Embryonic facial prominence (tissue), 1 donor: Measurements from ENCODE around the gene SLC6A4.

Experiments used
- DNase-seq: peaks from one replicate; pipeline ENCODE4 v3.0.0-alpha.2; 2016; ENCODE audit errors: extremely low spot score

Gene SLC6A4

DNA sequence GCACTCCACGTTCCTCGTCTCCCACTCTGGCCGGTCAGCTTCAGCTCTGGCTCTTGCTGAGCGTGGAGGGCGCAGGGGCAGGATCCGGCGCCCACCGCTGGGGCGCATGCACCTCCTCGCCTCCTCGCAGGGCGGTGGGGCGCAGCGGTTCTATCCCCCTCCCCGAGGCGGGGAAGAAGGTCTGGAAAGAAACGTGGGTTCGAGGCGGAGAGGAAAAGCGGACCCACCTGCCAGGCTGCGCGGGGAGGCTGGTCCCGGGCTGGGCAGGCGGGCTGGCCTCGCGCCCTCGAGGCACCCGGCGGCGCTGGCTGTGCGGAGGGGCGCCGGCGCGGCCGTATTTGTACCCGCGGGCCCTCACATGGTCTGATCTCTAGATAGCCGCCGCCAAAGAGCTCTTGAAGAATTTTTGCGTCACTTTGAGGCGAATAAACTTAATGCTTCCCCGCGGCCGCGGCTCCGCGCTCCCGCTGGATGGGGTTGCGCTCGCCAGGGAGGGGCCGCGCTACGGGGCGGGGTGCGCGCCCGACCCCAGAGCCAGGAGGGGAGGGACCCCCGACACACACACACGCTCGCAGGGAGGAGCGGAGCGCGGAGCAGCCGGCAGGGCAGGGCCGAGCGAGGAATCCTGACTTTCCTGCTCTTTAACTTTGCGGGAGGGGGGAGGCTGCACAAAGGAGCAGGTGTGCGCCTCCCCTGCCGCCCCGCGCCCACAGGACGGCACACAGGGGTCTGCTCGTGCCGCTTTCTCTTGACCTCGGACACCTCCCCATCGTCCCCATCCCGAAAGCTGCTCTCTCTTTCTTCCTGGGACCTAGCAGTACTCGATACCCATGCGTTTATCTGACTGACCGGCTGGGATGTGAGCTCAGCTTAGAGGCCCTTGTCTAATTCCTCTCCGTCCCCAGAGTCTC lies at the start of gene SLC6A4:
TSS of gene SLC6A4 (minus strand) at position 312 of the 911 bp plus-strand sequence. CDS start 13,739 bp downstream, outside the sequence.
- no peak for DNase-seq

DNA sequence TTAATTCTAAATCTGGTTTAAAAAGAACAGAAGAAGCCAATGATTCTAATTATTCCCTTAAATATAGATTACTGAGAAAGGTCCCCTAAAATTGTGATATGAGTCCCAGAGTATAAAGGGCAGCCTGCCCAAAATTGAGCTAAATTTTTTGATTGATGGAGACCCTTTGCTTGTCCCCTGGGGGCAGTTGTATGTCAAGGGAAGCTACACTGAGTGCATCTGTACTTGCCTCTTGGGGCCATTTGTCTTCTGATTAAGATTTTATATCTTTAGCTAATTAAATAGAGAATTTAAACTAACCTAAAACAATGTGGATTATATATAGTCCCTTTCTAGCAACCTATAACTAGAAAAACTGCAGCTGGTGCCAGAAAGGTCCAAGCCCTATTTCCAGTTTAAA lies 43.7 kb upstream of the SLC6A4 start:
- DNase-seq = no peak

DNA sequence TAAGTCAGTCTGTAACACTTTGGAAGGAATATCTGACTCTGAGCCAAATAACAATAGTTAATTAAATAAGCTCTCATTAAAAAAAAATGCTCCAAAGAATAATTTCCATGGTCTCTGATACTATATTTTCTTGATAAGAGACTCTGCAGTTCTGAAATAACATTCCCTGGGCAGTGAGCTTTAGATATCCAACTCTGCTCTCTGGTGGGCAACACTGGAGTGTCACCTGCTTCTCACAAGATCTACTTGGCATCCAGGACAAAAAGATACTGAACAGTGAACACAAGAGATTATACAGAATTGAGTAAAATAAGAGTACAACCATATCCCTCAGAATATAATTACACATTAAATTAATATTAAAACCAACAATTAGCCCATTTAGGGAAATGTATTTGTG lies 42.5 kb upstream of the SLC6A4 start:
- DNase-seq = no peak

DNA sequence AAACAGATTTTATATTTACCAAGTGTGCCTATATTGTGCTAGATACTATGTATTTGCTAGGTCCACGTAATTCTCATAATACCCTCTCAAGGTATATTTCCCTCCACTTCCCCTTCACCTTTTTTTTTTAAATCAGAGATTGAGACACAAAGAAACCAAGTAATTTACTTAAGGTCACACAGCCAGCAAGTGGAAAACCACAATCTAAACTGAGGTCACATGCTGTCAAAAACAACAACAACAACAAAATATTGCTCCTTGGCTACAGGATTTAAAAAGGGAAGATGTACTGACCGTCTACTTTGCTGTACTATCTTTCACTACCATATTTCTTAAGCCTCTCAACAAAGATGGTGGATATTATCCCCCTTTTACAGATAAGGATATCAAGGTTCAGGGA lies 40.4 kb upstream of the SLC6A4 start:
- DNase-seq = no peak

DNA sequence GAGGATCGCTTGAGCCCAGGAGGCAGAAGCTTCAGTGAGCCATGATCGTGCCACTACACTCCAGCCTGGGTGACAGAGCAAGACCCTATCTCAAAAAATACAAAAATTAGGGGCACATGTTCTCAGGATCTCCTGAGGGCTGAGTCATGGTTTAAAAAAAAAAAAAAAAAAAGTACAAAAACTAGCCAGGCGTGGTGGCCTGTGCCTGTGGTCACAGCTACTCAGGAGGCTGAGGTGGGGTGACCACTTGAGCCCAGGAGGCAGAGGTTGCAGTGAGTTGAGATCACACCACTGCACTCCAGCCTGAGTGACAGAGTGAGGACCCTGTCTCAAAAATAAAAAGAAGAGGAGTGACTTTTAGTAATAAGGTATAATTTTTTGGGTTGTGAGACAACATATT lies 39.4 kb upstream of the SLC6A4 start:
- no peak for DNase-seq

DNA sequence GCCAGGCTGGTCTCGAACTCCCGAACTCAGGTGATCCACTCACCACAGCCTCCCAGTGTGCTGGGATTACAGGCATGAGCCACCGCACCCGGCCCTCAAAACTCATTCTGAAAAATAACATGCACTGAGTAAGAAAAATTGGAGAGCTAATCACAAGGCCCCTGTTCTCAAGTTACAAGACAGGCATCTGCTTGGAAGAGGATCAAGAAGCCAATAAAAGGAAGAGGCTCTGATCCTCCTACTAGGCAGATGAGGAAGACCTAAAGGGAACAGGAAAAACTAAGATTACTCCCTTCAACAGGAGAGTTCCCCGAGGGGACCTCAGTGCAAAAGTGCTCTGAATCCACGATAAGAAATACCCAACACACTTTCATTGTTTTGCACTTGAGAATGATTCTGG lies 37.9 kb upstream of the SLC6A4 start:
- no peak for DNase-seq

DNA sequence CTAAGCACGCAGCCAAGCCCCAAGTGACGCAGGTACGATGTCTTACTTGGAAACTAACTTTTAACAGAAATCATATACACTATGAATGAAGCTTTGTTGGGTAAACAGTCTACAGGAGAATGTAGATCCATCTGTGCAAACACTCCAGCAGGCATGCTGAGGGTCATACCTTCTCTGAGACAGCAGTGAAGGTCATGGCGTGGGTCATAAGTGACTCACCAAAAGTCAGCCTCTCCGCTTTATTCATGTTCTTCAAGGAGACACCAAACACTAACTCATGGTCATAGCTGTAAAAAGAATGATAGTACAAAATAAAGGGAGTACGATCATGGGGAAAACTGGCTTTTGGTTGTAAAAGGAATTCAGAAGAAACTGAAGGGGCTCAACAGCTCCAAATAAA lies 35.6 kb upstream of the SLC6A4 start:
- no peak for DNase-seq

DNA sequence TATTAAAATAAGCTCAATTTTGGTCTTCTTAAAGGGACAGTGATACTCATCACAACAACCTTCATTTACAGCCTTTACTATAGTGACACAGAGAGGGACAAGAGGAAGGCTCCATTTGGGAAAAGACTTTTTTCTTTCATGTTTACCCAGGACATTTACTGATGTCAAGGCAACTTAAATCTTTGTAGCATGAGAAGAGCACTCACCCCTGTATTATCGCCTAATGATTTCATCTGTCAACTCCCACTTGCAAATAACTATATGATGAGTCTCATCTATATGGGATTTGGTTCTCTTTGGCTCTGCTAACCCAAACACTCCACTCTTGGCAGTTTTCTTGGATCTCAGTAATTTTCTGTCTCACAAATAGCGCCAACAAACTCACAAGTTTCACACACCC lies 32.1 kb upstream of the SLC6A4 start:
- DNase-seq = no peak

DNA sequence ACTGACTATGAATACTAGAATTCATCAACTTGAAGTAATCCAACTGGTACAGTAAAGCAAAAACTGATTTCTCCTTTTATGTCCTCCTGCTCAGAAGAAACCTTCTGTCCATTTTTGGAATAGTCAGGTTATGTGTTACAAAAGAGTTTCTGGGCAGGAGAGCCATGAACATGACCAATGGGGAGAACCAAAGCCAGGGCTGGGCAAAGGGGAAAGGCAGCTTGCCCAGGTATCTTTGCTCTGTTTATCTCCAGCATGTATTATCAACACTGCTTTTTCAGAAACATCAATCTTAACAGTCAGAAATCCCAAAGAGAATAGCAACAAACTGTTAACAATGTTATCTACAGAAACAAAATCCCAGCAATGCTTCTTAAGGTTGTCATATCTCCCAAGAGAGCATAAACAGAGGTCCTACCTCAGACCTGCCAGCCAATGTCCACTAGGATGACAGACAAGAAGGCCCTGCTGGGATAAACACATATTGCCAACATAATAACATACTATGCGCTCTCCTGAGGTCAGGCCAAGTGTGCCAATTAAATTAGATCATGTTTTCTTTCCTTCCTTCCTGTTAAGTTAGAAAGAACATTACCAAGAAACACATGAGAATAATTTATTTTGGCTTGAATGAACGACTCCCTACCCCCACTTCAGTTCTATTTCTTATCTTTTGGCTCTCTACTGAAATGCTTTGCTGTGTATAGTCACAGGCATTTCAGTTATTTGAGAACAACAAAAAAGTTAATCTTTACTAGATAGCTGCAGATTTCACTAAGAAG lies 28.2 kb upstream of the SLC6A4 start:
- DNase-seq = no peak

DNA sequence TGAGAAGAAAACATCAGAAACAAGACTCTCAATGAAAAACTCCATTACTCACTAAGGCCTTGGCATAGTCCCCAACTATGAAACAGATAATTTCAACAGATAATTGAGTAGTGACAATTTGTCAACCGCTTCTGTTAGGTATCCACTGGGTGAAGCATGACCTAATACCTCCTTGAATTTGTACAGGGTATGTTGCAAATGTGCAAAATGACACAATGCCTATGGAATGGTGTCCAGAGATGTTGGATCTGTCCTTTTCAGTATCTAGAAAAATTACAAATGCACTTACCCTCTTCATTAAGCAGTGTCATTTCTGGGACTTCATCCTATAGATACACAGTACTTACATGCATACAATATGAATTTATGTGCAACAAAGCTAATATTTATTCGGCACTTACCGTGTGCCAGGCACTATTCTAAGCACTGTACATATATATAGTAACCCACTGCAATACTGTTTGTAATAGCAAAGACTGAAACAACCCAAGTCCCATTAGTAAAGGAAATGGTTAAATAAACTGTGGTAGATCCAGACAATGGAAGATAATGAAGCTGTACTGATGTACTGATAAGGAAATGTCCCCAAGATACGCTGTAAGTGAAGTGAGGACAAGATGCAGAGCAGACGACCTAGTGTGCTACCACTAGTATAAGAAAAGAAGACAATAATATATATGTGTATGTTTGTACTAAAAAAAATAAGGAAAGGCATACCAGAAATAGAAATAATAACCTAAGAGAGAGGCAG lies 21.4 kb upstream of the SLC6A4 start:
- no peak for DNase-seq

DNA sequence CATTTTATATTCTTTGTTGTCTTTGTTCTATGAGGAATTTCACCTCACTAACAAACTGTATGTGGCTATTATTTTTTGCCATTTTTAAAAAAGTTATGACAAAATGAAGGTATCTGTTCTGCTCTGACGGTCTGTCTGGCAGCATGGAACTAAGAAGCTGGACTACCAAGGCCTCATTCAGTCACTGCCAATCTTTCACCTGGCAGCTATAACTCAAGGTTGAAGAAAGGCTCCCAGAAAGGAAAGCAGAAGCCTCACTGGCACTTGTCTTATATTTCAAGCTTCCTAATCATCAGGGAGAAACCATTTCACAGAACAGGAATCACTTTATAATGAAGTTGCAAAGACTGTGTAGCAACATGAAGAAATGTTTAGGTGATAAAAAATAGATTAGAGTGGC lies 18.7 kb upstream of the SLC6A4 start:
- DNase-seq = no peak

DNA sequence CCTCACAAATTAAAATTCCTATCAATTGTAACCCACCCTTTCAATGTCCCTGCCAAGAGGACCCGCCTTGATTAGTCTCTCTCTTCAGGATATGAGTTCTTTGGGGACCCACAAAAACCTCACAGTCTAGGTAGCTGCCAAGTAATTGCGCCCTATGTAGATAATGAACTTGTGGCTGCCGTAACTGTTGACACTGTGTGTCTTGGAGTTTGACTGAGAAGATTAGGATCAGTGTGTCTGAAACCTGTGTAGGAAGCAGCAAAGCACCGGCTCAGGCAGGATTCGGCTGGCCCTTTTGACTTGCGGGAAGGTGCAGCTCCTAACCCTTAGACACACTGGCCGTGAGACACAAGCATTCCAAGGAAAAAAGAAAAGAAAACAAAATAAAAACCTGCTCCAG lies 17.8 kb upstream of the SLC6A4 start:
- DNase-seq = no peak

DNA sequence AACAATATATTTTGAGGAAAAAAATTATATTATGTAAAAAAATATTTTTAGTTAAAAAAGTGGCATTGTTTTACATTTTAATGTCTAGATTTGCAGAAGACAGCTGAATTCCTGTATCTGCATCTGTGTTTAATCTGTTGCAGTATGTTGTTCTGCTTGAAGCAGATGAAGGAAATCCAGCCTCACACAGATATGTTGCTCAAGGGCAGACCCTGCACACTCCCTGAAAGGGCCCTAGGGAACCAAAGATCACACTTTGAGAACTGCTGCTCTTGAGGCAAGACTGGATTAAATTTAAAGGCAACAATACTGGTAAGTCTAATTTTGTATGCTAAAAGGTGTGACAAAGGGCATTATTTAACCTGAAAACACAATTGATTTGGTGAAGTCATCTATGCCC lies 16.4 kb upstream of the SLC6A4 start:
- DNase-seq = no peak

DNA sequence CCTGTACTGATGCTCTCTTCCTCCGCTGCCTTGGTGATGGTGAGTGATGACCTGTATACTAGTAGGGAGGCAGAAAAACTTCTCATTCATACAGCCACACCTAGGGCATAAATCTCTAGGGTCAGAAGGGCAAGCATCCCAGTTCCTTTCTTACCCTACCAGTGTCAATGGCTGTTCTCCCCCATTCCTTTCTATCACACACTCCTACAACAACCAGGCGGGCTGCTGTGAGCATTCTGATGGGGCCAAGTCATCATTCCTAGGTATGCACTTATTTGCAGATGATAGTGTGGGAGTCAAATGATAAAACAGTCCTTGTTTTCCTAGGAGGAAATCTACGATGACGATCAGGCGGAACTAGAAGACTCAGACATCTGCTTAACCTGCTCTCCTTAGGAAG lies 14.0 kb upstream of the SLC6A4 start:
- no peak for DNase-seq

DNA sequence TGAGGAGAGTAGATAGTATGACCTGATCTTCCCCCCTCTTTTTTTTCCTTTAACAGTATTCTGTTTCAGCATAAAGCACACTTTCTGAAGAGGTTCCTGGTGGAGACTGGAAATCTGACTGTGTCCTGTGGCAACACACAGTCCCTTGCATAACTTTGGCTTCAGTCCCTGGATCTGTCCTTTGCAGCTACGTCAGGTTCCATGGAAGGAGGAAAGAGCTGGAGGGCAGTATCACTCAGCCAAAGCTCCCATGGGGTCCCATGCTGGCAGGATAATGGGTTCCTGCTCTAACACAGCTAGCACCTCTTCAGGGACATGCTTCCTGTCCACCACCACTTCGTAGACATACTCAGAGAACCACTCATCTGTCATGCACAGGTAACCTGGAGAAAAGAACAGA lies 13.3 kb upstream of the SLC6A4 start:
- DNase-seq = no peak

DNA sequence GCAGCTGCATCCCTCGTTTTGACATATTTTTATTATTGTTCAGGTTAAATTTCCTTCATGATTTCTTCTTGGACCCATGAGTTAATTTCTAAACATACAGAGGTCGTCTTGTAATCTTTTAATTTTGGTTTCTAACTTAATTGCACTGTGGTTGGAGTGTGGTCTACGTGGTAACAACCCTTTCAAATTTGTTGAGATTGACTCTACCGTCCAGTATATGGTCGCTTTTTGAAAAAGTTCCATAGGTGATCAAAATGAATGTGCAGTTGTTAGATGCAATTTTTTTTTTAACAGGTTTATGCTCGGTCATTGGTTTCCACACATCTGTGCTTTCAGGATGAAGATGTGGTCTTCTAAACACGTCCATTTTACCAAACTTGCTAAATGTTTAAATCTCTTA lies 11.0 kb upstream of the SLC6A4 start:
- DNase-seq = no peak

DNA sequence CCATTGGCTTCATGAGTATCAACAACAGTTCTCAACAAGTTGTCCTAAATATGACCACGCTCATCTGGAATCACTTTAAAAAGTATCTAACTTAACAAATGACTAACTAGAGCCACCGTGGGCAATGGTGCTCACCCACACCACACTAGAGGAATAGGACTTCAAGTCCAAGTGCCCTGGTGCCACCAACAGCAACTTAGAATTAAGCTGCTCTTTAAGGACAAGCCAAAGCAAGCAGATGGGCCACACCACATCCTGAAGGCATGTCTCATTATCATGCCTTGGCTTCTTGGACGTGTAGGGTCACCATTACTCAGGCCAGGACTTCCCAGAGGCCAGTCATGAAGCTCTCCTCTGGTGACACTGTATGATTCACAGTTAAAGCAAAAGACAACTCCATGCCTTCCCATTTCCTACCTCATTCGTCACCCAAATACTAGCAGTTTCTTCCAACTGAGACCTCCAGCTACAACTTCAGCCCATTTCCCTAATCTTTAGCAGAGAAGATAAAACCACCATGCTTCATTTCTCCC lies 9.4 kb upstream of the SLC6A4 start:
- no peak for DNase-seq

DNA sequence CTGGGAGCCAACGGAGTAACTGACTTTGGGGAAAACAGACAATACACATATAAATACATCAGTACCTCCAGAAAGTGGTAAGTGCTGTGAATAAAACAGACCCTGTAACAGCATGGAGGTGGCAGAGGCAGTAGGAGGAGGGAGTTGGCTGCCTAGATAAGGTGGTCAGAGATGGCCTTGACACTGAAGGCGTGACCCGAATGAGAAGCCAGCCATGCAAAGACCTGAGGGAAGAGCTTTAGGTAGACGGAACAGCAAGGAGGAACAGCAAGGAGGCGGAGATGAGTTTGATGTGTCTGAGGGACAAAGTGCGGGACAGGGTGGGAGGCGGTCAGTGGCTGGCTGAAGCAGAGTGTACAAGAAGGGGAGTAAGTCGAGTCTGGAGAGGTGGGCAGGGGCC lies 8.1 kb upstream of the SLC6A4 start:
- no peak for DNase-seq

DNA sequence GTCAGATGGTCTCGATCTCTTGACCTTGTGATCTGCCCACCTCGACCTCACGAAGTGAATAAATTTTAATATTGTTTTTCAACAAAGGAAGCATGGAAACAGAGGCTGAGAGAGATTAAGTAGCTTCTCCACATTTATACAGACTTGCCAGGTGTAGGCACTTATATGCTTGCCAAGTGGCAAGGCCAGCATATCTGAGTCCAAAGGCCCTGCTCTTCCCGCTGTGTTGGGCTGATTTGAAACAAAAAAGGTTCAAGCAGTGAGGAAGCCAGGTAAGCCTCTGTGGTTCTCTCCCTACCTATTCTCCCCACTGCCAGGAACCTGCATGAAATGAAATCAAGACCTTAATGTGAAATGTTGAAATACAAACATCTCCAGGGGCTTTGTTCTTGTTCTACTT lies 7.5 kb upstream of the SLC6A4 start:
- no peak for DNase-seq

DNA sequence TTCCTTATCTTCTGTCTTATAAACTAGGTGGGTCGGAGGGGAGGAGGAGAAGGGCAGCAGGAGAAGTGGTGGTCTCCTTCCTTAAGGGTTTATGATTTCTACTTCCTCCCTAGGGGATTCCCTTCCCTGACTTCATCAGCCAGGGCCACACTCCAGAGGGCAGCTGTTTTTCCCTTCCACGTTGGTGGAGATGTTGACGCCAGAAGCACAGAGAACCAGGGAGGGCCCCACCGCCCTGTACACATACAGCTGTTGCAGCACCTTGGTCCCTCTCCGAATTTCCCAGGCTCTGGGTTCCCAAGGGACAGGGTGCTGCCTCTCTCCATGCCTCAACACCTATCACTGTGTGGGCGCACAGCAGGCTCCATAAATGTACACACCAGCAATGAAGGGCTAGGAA lies 5.6 kb upstream of the SLC6A4 start:
- no peak for DNase-seq

DNA sequence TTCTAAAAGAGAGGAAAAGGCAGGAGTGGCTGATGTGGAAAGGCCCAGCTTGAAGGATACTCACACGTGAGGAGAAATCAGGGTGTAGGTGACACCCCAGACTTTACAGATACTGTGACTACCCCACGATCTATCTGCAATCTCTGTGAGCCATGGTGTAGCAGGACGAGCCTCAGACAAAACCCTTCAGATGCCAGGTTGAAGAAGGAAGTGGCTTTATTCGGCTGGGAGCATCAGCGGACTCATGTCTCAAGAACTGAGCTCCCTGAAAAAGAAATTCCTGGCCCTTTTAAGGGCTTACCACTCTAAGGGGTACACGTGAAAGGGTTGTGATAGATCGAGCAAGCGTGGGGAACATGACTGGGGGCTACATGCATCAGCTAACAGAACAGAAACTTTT lies 4.7 kb upstream of the SLC6A4 start:
- DNase-seq = no peak

DNA sequence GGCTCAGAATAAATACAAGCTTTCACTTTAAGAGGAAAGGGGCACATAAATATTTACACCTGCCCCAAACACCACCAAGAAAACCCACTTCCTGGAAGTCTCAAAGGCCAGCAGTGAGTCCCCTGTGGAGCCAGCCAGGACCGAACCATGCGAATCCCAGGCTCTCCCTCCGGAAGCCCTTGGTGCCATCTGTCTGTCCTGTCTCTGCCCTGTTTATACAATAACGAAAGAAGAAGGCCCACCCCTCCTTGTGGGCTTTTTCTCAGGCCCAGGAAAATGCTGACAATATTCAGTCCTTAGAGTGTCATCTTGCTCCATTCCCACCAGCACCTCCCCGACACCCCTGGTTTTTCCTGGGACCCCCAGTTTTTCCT lies 3.6 kb upstream of the SLC6A4 start:
- no peak for DNase-seq
